GM12875 (cell line): Measurements from ENCODE around the gene CD180.

Experiments
- H3K4me3 ChIP-seq: one replicate; pipeline ENCODE4 v1.5.1; 2011; ENCODE audit warnings: low read depth, low read length, control low read depth
- TF ChIP-seq, protein P1 (sequence below): IDR thresholded peaks from 2 replicates; pipeline ENCODE4 v1.5.1; 2011; ENCODE audit warnings: low read depth, mild to moderate bottlenecking, control low read depth, inconsistent platforms, low read length, moderate library complexity, borderline replicate concordance; ENCODE audit not compliant: insufficient read depth

Gene CD180

DNA sequence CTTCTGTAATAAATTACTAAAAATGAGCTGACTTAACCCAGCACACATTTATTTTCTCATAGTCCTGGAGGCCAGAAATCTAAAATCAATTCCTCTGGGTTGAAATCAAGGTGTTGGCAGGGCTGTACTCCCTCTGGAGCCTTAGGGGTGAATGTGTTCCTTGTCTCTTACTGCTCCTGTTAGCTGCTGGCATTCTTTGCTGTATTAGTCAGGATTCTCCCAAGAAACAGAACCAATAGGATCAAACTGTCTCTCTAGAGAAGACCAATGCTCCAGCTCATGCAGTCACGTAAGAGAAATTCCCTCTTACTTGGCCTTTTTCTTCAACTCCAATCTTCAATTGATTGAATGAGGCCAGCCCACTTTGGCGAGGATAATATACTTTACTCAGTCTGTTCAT, 15.3 kb upstream of the CD180 start:
- TF ChIP-seq, protein P1, sequence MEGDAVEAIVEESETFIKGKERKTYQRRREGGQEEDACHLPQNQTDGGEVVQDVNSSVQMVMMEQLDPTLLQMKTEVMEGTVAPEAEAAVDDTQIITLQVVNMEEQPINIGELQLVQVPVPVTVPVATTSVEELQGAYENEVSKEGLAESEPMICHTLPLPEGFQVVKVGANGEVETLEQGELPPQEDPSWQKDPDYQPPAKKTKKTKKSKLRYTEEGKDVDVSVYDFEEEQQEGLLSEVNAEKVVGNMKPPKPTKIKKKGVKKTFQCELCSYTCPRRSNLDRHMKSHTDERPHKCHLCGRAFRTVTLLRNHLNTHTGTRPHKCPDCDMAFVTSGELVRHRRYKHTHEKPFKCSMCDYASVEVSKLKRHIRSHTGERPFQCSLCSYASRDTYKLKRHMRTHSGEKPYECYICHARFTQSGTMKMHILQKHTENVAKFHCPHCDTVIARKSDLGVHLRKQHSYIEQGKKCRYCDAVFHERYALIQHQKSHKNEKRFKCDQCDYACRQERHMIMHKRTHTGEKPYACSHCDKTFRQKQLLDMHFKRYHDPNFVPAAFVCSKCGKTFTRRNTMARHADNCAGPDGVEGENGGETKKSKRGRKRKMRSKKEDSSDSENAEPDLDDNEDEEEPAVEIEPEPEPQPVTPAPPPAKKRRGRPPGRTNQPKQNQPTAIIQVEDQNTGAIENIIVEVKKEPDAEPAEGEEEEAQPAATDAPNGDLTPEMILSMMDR, result no peak
- H3K4me3 ChIP-seq, result no peak overlapping the region

DNA sequence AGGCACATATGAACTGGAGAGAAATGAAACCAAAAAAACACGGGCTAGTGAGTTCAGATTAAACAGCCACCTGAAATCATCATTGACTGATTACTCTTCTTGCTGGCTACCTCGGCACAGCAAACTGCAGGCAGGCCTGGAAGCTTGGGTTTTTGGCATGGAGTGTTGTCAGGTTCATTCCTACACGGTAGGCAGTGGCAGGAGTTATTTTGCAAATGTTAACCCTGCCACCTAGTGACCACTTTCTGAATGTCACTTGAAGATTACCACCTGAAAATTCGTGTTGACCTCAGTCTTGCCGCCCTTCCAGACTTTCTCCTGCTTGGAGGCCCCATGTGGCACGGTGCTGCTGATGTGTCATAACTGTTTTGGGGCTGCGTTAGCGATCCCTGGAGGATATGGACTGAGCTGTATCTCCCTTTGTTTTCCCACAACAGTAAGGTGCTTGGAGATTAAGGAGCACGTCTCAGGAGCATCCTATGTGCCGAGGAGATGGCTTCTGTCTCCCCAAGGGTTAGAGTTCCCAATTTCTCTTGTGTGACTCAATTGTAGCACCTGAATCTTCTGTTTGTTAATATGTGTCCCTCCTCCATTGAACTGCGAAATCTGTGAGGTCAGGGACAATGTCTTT, 12.7 kb upstream of the CD180 start:
- TF ChIP-seq, protein P1, result peak; percentile 67
- H3K4me3 ChIP-seq, result no peak overlapping the region

DNA sequence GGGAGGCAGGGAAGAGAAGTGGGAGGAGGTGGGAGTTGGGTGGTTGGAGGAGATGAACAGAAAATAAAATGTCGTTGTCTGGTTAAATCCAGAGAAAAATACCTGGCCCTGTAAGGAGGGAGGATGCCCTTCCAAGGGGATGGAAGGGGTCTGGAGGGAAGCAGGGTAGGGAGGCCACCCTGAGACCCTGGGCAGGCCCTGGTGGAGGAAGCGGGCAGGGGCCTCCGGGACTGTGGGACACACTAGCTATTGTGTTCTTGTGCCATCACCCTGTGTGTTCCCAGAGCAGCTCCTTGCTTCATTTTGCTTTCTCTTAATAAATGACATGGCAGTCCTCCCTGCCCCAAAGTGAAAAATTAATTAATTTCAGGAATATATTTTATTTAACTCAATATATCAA, 11.8 kb upstream of the CD180 start:
- no peak overlapping the region for H3K4me3 ChIP-seq
- TF ChIP-seq, protein P1, result no peak

DNA sequence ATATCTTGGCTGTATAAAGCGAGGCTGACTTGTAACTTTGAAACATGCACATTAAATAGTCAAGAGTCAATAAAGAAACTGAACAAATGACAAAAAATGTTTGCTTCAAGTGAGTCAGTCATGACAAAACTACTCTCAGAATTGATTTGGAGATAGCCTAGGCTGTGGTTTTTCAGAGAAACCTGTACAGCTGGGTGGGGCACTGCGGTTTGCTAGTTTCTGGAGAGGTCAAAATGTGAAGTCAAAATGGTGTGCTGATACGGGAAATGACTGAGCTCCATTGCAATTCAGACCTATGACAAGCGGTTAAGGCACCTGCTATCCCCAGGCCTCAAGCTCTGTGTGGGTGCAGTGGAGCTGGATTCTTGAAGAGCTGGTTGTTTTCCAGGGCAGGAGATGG, 10.3 kb upstream of the CD180 start:
- H3K4me3 ChIP-seq, result no peak overlapping the region
- TF ChIP-seq, protein P1, result no peak

DNA sequence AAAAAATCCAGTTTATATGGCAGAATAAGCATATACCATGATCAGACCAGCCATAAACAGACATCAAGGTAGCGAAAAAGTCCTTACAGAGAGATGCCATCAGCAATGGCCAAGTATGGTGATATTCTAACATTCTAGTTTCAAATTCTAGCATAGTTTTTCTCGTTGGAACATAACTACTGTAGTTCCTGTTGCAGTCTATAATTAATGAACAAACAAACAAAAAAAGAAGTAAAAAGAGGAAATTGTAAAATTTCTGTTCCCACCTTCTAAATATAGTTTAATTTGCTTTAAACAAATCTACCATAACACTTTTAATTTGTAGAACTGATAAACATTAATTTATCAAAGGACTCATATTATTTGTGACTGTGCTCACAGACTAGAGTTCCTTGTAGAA, 9.9 kb upstream of the CD180 start:
- TF ChIP-seq, protein P1, result no peak
- no peak overlapping the region for H3K4me3 ChIP-seq

DNA sequence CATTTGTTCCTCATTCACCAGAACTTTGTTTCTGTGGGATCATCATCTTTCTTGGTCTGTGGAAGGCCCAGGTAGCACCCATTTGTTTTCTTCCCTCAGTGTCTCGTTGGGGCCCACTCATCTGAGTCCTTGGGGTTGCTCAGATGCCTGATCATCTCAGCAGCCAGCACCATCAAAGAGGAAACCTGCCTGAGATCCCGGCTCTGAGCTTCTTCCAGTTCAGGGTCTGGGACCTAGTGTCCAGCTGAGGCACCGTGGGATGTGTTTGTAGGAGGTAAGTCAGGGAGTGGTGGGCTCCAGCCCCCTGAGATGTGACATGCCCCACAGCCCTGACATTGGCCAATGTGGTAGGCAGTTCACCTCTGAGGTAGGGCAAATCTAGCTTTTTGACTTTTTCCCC, 9.4 kb upstream of the CD180 start:
- no peak overlapping the region for H3K4me3 ChIP-seq
- TF ChIP-seq, protein P1, result no peak

DNA sequence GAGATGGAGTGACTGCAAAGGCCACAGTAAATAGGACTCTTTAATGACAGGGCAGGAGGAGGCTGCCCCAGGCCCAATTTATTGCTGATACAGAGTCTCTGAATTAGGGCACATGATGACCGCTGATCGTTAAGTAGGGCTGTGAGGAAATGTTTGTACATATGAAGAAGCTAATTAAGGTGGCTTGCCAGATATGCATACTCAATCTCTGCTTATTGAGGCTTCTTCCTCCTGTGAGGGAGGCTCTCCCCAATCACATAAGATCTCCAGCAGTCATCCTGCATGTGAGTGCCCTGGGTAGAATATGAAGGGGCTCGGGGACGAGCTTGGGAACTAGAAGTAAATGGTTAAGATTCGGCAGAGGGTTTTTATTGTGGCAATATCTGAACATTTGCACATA, 8.2 kb upstream of the CD180 start:
- TF ChIP-seq, protein P1, result no peak
- no peak overlapping the region for H3K4me3 ChIP-seq
